Measurements from ENCODE around the gene MLLT6. TPM values are rescaled to one million over a fixed set of nuclear protein-coding genes. Genes with fewer than 3 reads are reported as not detected.

The MLLT6 gene
- total and polyA plus RNA-seq, 2 of the 13 experiments (the other 11 are each of a cell fraction or from before 2014, with no cell fraction given), result 50.7 to 69.5 TPM

DNA sequence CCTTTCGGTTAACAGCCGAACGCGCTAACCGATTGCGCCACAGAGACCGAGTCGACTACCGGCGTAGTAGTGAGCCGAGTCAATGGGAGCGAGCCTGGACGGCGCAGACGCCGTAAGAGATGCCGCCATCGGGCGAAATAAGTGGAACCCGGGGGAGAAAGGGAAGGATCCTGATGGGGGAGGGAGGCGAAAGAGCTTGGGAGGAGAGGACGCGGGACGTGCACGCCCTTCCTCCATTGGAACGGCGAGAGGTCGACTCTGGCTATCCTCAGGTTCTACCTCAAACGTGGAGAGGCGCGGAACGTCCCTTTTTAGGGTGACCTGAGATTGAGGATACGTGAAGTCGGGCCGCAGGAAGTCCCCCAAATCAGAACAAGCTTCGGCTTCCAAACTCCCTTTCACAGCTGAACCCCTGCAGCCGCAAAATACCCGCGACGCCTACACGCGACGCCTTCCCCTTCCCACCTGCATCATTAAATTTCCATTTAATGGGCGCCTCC lies 46.8 kb downstream of the MLLT6 start:
- peak overlapping the region; percentile 53 for H2AFZ ChIP-seq (ENCODE audit: low read length)
- H3K4me3 ChIP-seq (replicated peaks in 1 of 3; ENCODE audit: insufficient read depth in 1 of 3, low read depth in 2 of 3, low read length in 3 of 3), result peak overlapping the region; percentile 72 to 93 (median 84)
- H3K9me3 ChIP-seq (ENCODE audit: low read length), result no peaks in the 10 kb centered on the region
- BruUV-seq (replicated peaks), result TSS peak; percentile 73
- FAIRE-seq, result no peak
- no peaks in the 10 kb centered on the region for H4K20me1 ChIP-seq (ENCODE audit: insufficient read depth, low read length)
- H3K79me2 ChIP-seq (ENCODE audit: insufficient read depth, low read length), result peaks cover 28% of the 10 kb centered on the region
- H3K36me3 ChIP-seq (replicated peaks in 1 of 2; ENCODE audit: control insufficient read depth in 1 of 2, insufficient read depth in 2 of 2, low read length in 2 of 2), result peaks cover 8 to 18% of the 10 kb centered on the region in 2 experiments
- WGBS (ENCODE audit: low lambda C conversion rate), result under 1% methylated on average over 43 of the region's 44 CpGs
- intact Hi-C loops (cut with micrococcal nuclease; ENCODE audit: unreplicated experiment), result loop anchor here (1.0 to 5.0 kb wide), 4 partner anchors 49 to 1355 kb away; no protein-coding TSS in a partner anchor
- H3K4me2 ChIP-seq (ENCODE audit: low read depth, low read length), result peak overlapping the region; percentile 91
- peak overlapping the region; percentile 81 for H3K27ac ChIP-seq (ENCODE audit: extremely low read length, insufficient read depth, low read length)
- DNase-seq (ENCODE audit: low spot score), result peak; percentile 83
- peak overlapping the region; percentile 76 for H3K9ac ChIP-seq (ENCODE audit: insufficient read depth, low read depth, low read length)
- in situ Hi-C loops (cut with HindIII; ENCODE audit: extremely low pct_ligation_motif_present, low pct_unique_long_range_greater_than_20kb), result loop anchor here (25.0 kb wide), 1 partner anchor 410 kb away; the partner anchor contains the start of genes ARL5C and PLXDC1
- ATAC-seq, result peak; percentile 9
- H3K27me3 ChIP-seq (ENCODE audit: control insufficient read depth in 1 of 2, insufficient read depth in 2 of 2, low read length in 2 of 2), result no peaks in the 10 kb centered on the region; a peak in 1 of 5 replicates
- peaks cover 32% of the 10 kb centered on the region for H3K4me1 ChIP-seq (ENCODE audit: insufficient read depth, low read length)
- ChIA-PET CTCF (ENCODE audit: low intra/inter-chr PET ratio, low total read pairs) (no interaction called here), POLR2A (interaction anchor here (0.7 to 4.4 kb wide), 18 partner anchors 13 to 400 kb away, joined by 3 to 57 read pairs (median 4); partner anchors contain the start of genes CISD3, CWC25, LASP1 and PIP4K2B)
- TF ChIP-seq ARID3A (IDR thresholded peaks at IDR 0.05; ENCODE audit: low read depth, low read length) (no peak), HINFP (CRISPR knock-in tag; IDR thresholded peaks at IDR 0.05; ENCODE audit: low read depth) (0 out of 2 replicates have a peak, but pooled peaks have one; percentile 17), HMG20B (CRISPR knock-in tag; conservative IDR thresholded peaks at IDR 0.05) (0 out of 2 replicates have a peak, but pooled peaks have one; percentile 37), GTF3A (CRISPR knock-in tag; conservative IDR thresholded peaks at IDR 0.05) (no peak; the same call in 1 of the 2 replicates), ATF7 (IDR thresholded peaks at IDR 0.05) (no peak), ATF7 (CRISPR knock-in tag; IDR thresholded peaks at IDR 0.05) (no peak; the same call in 1 of the 2 replicates), ATRX (CRISPR knock-in tag; IDR thresholded peaks at IDR 0.05; ENCODE audit: borderline replicate concordance) (no peak), HNRNPLL (IDR thresholded peaks at IDR 0.05; ENCODE audit: low read depth, low read length, poor library complexity, severe bottlenecking) (peak; percentile 80), ATF2 (CRISPR knock-in tag; IDR thresholded peaks at IDR 0.05) (peak; percentile 78; the same call in 1 of the 2 replicates), MAFK (conservative IDR thresholded peaks at IDR 0.05 in 1 of 2, IDR thresholded peaks at IDR 0.05 in 1 of 2; ENCODE audit: low read length in 2 of 2) (no peak), IKZF1 (IDR thresholded peaks at IDR 0.05) (no peak), ZSCAN12 (CRISPR knock-in tag; IDR thresholded peaks at IDR 0.05) (no peak), CAMTA2 (CRISPR knock-in tag; IDR thresholded peaks at IDR 0.05; ENCODE audit: borderline replicate concordance) (no peak), POLR2AphosphoS5 (IDR thresholded peaks at IDR 0.05; ENCODE audit: low read depth, low read length) (no peak), ZNF510 (CRISPR knock-in tag; IDR thresholded peaks at IDR 0.05; ENCODE audit: low read depth) (0 out of 2 replicates have a peak, but pooled peaks have one; percentile 70), ETS1 (CRISPR knock-in tag; IDR thresholded peaks at IDR 0.05) (no peak), FOXJ3 (CRISPR knock-in tag; IDR thresholded peaks at IDR 0.05; ENCODE audit: borderline replicate concordance) (no peak), SNAI1 (CRISPR knock-in tag; IDR thresholded peaks at IDR 0.05; ENCODE audit: borderline replicate concordance) (no peak), PHF21A (CRISPR knock-in tag; IDR thresholded peaks at IDR 0.05) (peak; percentile 42)

All from HepG2 (cell line).